Nephron progenitor cell (in vitro differentiated cells): ENCODE results near the gene SHFL.

ENCODE experiments used
- DNase-seq: peaks from one replicate; pipeline ENCODE4 v3.0.0; 2021
- H3K27ac Mint-ChIP-seq: 2 replicates; pipeline ENCODE4 v1.8.0; 2021; ENCODE audit warnings: mild to moderate bottlenecking, moderate library complexity, mixed read lengths
- H3K27me3 Mint-ChIP-seq: 2 replicates; pipeline ENCODE4 v1.8.0; 2021; ENCODE audit warnings: mild to moderate bottlenecking, low read depth, mixed read lengths; ENCODE audit not compliant: poor library complexity
- H3K36me3 Mint-ChIP-seq: 2 replicates; pipeline ENCODE4 v1.8.0; 2021; ENCODE audit warnings: low read depth, mixed read lengths
- H3K4me1 Mint-ChIP-seq: 2 replicates; pipeline ENCODE4 v1.8.0; 2021; ENCODE audit warnings: mixed read lengths
- H3K4me3 Mint-ChIP-seq: 2 replicates; pipeline ENCODE4 v1.8.0; 2021; ENCODE audit warnings: mild to moderate bottlenecking, moderate library complexity, mixed read lengths
- H3K9me3 Mint-ChIP-seq: 2 replicates; pipeline ENCODE4 v1.8.0; 2021; ENCODE audit warnings: mild to moderate bottlenecking, moderate library complexity, mixed read lengths
- TF ChIP-seq, protein P1 (sequence below): fragments of 200-600 bp; sonication (generic); IDR thresholded peaks from 2 replicates; pipeline ENCODE4 v1.5.0; 2021; ENCODE audit warnings: antibody characterized with exemption

SHFL gene

DNA sequence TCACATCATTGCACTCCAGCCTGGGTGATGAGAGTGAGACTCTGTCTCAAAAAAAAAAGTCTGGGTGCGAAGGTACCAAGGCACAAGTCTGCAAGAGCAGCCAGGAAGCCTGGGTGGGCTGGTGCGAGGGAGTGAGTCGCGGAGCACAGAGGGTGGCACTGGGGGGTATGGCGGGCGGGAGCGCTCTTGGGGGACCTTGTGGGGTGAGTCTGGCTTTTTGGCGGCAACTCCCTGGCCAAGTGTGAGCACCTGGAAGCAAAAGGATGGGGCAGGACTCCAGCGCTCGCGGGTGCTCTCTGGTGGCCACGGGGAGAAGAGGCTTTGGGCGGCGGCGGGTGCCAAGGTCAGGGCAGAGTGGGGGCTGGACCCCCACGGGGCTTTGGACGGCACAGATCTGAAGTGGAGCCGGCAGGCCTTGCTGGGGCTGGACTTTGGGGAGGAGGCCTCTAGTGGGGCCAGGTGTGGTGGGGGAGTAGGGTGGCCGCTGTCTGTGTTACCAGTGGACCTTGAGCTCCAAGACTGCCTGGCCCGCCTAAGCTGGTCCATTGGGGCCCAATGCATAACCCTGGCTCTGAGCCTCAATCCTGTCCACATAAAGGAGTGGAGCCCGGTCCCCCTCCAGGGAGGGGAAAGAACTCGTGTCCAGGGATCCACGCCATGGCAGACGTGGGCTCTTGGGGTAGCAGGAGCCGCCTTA, 26.9 kb downstream of the SHFL start:
- H3K27ac Mint-ChIP-seq: peak overlapping the region; percentile 85
- no peaks in the 10 kb centered on the region for H3K9me3 Mint-ChIP-seq
- H3K36me3 Mint-ChIP-seq: peaks cover 25% of the 10 kb centered on the region
- peak; percentile 65 for DNase-seq
- H3K27me3 Mint-ChIP-seq: no peaks in the 10 kb centered on the region
- TF ChIP-seq, protein P1, sequence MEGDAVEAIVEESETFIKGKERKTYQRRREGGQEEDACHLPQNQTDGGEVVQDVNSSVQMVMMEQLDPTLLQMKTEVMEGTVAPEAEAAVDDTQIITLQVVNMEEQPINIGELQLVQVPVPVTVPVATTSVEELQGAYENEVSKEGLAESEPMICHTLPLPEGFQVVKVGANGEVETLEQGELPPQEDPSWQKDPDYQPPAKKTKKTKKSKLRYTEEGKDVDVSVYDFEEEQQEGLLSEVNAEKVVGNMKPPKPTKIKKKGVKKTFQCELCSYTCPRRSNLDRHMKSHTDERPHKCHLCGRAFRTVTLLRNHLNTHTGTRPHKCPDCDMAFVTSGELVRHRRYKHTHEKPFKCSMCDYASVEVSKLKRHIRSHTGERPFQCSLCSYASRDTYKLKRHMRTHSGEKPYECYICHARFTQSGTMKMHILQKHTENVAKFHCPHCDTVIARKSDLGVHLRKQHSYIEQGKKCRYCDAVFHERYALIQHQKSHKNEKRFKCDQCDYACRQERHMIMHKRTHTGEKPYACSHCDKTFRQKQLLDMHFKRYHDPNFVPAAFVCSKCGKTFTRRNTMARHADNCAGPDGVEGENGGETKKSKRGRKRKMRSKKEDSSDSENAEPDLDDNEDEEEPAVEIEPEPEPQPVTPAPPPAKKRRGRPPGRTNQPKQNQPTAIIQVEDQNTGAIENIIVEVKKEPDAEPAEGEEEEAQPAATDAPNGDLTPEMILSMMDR: peak; percentile 54
- no peak overlapping the region for H3K4me3 Mint-ChIP-seq
- no peaks in the 10 kb centered on the region for H3K4me1 Mint-ChIP-seq

DNA sequence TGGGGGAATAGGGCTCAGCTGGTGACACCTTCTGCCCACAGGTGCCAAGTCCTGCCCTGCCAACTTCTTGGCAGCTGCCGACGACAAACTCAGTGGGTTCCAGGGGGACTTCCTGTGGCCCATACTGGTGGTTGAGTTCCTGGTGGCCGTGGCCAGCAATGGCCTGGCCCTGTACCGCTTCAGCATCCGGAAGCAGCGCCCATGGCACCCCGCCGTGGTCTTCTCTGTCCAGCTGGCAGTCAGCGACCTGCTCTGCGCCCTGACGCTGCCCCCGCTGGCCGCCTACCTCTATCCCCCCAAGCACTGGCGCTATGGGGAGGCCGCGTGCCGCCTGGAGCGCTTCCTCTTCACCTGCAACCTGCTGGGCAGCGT, 27.5 kb downstream of the SHFL start:
- peaks cover under 1% of the 10 kb centered on the region for H3K4me1 Mint-ChIP-seq
- no peak overlapping the region for H3K4me3 Mint-ChIP-seq
- H3K27ac Mint-ChIP-seq: no peak overlapping the region
- H3K27me3 Mint-ChIP-seq: no peaks in the 10 kb centered on the region
- peaks cover 21% of the 10 kb centered on the region for H3K36me3 Mint-ChIP-seq
- TF ChIP-seq, protein P1: no peak
- no peak for DNase-seq
- no peaks in the 10 kb centered on the region for H3K9me3 Mint-ChIP-seq

DNA sequence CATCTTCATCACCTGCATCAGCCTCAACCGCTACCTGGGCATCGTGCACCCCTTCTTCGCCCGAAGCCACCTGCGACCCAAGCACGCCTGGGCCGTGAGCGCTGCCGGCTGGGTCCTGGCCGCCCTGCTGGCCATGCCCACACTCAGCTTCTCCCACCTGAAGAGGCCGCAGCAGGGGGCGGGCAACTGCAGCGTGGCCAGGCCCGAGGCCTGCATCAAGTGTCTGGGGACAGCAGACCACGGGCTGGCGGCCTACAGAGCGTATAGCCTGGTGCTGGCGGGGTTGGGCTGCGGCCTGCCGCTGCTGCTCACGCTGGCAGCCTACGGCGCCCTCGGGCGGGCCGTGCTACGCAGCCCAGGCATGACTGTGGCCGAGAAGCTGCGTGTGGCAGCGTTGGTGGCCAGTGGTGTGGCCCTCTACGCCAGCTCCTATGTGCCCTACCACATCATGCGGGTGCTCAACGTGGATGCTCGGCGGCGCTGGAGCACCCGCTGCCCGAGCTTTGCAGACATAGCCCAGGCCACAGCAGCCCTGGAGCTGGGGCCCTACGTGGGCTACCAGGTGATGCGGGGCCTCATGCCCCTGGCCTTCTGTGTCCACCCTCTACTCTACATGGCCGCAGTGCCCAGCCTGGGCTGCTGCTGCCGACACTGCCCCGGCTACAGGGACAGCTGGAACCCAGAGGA, 28.0 kb downstream of the SHFL start:
- no peaks in the 10 kb centered on the region for H3K9me3 Mint-ChIP-seq
- H3K4me3 Mint-ChIP-seq: no peak overlapping the region

DNA sequence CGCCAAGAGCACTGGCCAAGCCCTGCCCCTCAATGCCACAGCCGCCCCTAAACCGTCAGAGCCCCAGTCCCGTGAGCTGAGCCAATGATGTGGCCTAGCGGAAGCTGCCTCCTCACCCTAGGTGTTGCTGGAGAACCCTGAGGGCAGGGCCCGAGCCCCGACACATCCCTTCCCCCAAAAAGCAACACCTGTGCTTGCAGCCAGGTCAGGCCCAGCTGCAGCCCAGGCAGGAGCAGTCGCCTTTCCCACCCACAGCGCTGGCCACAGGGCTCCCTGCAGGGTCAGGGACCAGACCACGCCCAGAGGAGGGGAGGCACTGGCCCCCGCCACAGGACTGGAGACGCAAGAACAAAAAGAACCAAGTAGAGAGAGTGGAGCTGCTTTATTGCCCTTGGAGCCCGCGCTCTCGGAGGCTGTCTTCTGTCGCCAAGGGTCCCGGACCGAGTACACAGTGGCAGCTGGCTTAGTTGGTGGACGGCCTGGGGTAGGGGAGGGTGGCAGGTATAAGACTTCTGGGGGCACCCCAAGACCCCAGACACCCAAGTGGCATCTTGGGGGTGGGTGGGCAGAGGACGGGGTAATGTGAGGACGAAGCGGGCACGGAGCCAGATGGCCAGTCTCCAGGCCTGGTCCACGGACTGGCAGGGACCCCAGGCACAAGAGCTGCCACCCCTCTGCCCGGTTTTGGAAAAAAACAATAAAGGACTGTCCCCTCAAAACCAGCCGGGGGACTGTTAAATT, 28.7 kb downstream of the SHFL start:
- H3K9me3 Mint-ChIP-seq: no peaks in the 10 kb centered on the region
- no peak for DNase-seq
- TF ChIP-seq, protein P1: no peak
- peaks cover 6% of the 10 kb centered on the region for H3K4me1 Mint-ChIP-seq
- no peak overlapping the region for H3K27ac Mint-ChIP-seq
- no peak overlapping the region for H3K4me3 Mint-ChIP-seq
- peaks cover under 1% of the 10 kb centered on the region for H3K27me3 Mint-ChIP-seq
- H3K36me3 Mint-ChIP-seq: peaks cover 11% of the 10 kb centered on the region

More for the DNA sequence above, 28.0 kb downstream of the SHFL start:
- DNase-seq: no peak
- TF ChIP-seq, protein P1: no peak
- Mint-ChIP-seq H3K4me1 (peaks cover 5% of the 10 kb centered on the region), H3K27ac (no peak overlapping the region), H3K36me3 (peaks cover 17% of the 10 kb centered on the region), H3K27me3 (no peaks in the 10 kb centered on the region)

DNA sequence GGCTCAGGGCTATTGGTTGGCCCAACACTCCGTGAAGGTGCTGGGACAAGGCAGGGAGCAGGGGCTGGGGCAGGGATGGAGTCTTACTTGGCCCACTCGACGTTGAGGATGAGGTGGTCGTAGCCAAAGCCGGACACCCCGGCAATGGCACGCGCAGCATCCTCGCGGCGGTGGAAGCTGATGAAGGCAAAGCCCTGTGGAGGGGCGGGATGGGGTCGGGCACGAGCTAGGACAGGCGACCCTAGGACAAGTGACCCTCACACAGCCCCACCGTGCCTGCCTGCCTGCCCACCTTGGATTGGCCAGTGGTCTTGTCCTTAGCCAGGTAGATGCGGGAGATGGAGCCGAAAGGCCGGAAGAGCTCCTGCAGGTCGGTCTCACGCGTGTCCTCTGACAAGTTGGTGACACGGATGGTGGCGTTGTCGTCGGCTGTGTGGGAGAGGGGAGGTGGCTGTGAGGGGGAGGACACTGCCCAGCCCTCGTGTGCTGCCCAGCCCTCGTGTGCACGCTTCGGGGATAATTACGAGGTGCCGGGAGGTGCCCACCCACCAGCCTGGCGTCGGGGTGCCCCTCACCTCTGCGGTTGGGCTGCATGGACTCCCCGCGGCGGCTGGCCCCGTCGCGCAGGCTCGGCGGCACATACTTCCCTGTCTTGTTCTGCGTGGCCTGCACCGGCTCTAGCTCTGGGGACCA, 29.4 kb downstream of the SHFL start:
- peaks cover 9% of the 10 kb centered on the region for H3K36me3 Mint-ChIP-seq
- peaks cover 6% of the 10 kb centered on the region for H3K4me1 Mint-ChIP-seq
- H3K9me3 Mint-ChIP-seq: no peaks in the 10 kb centered on the region
- TF ChIP-seq, protein P1: no peak
- H3K4me3 Mint-ChIP-seq: no peak overlapping the region
- DNase-seq: no peak
- no peak overlapping the region for H3K27ac Mint-ChIP-seq
- H3K27me3 Mint-ChIP-seq: peaks cover 3% of the 10 kb centered on the region
